ENCODE results near the gene SESN2.

GRCh38 chr1:28229089-28229488 is 30.2 kb upstream of the SESN2 start:
- TF ChIP-seq CTCF (IDR thresholded peaks at IDR 0.05) (no peak), POLR2A (IDR thresholded peaks at IDR 0.05) (no peak)
